Hindlimb muscle (tissue), 1 donor: ENCODE measurements around the gene CD300E. TPM values are rescaled to one million over a fixed set of nuclear protein-coding genes. Genes with fewer than 3 reads are reported as not detected.
"Not testable (repeated sequence)": the region's sequence is repeated elsewhere in the genome, so short reads cannot be mapped to it uniquely, and the experiment has no call there.

Experiments
- DNase-seq: peaks from one replicate; pipeline ENCODE4 v3.0.0-alpha.2; 2013
- polyA plus RNA-seq: library from polyadenylated mRNA; unstranded; fragments of 120-200 nt; gene quantifications from one replicate; pipeline ENCODE4 v1.2.1, GENCODE V29; 2013; ENCODE audit not compliant: insufficient read length

Gene CD300E
- polyA plus RNA-seq, 1 donor, result 0.10 TPM

DNA sequence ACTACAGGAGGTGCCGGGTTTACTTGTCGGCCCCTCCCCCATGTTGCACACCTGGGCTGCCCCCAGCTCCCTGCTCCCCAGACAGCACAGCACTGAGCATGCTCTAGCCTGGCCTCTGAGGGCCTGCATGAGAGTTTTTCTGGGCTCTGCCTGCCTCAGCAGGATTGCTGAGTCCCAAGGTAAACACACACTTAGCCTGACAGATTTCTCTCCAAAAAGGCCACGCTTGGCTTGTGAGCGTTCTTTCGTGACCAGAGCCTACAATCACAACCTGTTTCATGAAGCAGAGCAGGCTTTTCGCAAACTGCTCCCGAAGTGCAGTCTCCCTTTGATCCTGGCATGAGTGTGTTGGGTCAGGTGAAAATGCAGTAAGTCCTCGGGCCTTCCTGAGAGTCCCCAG is 9.8 kb upstream of the CD300E start:
- no peak for DNase-seq

DNA sequence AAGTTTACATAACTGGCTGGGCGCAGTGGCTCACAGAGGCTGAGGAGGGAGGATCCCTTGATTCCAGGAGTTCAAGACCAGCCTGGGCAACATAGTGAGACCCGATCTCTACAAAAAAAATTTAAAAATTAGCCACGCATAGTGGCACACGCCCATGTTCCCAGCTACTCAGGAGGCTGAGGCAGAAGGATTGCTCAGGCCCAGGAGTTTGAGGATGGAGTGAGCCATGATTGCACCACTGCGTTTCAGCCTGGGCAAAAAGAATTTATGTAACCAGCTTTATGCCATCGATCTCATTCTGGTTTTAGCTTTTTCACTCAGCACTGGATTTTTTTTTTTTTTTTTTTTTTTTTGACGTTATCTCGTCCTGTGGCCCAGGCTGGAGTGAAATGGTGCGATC is 9.1 kb upstream of the CD300E start:
- DNase-seq, result no peak

DNA sequence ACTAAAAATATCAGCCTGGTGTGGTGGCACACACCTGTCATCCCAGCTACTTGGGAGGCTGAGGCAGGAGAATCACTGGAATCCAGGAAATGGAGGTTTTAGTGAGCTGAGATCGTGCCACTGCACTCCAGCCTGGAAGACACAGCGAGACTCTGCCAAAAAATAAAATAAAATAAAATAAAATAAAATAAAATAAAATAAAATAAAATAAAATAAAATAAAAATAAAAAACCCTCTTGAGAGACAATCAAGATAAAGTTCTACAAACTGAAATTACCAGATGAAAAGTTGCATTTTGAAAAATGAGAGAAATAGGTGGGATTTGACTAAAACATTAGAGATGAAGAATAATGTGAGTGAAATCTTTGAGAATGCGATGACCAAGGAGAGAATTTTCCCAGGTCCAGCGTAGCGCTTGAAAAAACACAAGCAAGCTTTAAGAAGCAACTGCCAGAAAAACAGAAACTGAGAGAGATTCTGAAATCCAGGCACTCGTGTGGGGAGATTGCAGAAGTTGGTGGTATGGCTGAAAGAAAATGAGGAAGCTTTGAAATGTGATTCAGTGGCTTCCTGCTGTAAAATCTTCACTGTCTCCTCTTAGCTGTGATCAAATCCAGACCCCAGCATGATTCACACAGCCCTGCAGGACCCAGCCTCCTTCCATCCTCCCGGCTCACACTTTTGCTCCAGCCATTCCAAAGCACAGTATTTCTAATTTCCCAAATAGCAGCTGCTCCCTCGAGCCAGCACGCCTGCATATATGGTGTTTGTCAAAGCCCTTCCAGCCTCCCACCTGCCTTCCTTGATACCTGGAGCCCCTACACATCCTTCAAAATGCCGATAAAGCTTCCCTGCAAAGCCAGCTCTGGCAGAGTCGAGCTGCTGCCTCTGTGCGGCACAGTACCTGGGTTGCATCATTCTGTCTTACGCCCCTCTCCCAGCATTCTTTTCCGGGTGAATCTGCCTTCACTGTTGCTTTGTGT is 8.2 kb upstream of the CD300E start:
- peak; percentile 12 for DNase-seq

DNA sequence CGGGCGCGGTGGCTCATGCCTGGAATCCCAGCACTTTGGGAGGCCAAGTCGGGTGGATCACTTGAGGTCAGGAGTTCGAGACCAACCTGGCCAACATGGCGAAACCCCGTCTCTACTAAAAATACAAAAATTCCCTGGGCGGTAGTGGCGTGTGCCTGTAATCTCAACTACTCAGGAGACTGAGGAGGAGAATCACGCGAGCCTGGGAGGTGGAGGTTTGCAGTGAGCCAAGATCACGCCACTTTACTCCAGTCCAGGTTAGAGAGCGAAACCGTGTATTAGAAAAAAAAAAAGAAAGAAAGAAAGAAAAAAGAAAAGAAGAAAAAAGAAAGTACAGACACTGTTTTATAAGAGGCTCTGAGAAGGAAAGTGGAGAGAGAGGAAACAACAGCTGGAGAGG is 6.7 kb upstream of the CD300E start:
- DNase-seq, result not testable (repeated sequence)

DNA sequence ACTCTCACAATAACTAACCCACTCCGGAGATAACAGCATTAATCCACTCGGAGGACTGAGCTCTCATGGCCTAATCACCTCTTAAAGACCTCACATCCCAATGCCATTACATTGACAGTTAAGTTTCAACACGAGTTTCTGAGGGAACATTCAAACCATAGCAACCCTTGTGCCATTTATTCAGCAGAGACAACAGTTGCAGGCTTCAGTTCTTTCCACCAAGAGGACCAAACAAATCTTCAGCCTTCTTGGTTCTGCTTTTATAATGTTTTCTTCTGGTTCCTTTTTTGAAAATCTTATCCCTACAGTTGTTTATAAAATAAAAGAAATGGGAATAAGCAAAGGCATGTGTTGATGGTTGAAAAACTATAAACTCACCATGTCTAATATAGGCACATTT is 2.1 kb upstream of the CD300E start:
- no peak for DNase-seq

DNA sequence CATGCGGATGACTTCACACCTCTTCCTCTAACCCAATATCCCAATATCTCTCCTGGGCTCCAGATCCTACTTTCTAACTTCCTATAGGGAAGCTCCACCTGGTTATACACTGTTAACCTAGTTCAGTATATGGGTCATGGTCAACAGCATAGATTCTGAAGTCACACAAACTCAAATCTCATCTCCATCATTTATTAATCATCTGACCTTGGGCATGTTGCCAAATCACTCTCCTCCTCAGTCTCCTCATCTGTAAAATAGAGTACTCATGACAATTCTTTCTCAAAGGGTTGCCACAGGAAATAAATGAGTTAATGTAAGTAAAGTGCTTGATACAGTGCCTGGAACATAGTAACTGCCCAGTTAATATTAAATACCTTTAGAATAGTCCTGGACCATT is 593 bp upstream of the CD300E start:
- no peak for DNase-seq

DNA sequence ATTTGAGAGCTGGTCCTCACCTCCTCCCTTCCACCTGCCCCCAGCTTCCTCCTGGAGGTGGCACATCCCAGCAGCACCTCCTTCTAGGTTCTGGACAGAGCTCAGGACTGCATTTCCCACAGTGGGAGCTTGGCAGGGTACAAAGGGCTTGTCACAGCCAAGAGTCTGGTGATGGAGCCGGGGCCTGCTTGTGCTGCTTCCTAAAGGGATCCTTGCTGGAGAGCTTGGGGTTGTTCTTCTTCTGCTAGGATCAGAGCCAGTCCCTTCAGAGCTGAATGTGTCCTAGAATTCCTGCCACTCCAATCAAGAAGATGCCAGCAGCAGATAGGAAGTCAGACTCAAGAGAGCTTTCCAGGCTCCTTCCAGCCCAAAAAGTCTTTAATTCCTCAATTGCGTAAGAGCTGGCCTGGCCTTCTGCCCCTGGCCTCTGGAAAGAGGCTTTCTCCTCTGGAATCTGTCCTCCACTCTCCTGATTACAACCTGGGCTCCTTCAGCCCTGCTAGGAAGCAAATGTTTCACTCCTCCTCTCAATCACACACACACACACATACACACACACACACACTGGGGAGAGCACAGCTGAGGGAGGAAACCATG is 4.4 kb downstream of the CD300E start:
- no peak for DNase-seq

DNA sequence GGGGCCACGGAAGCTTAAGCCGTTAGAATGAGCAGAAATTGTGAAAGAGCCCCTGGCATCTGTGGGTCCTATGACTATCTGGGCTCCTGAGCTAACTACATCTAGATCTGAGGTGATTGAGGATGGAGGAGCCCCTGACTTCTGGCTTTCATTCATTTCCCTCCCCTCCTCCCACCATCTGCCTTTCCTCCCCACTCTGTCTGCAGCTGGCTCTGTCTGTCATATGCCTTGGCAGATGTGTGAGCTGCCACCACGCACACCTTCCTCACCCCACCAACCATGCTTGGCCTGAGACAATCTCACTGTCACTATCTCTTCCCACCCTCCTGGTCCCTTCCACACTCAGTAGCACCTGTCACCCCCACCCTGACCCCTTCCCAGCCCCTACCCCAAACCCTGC is 5.1 kb downstream of the CD300E start:
- DNase-seq, result no peak

DNA sequence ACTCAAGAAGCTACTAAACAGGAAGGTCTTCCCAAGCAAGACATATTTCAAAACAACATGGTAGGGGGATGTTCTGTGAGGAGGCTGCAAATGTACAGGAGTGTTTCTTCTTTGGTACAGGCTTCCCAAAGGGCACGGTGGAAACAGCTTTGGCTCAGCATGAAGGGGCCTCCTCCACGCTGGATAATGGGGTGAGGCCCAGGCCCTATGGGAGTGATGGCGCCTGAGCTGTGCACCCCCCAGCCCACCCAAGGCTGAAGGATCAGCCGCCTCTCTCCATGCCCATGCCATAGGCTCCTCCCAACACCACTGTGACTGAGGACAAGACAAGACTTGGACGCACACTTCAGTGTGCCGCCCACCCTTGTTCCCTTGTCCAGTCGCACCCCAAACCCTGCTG is 6.8 kb downstream of the CD300E start:
- DNase-seq, result no peak

DNA sequence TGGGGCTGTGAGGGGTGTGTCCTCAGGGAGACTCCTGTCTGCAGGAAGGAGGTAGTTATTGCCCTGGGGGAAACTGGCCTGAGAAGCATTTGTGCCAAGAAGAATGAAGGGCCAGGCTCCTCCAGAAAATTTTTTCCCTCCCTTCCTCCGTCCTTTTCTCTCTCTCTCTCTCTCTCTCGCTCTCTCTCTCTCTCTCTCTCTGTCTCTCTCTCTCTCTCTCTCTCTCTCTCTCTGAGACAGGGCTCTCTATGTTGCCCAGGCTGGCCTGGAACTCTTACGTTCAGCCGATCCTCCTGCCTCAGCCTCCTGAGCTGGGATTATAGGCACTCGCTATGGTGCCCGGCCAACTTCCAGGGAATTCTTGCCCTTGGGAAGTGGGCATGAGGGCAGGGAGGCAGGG is 11.5 kb downstream of the CD300E start:
- DNase-seq, result no peak

DNA sequence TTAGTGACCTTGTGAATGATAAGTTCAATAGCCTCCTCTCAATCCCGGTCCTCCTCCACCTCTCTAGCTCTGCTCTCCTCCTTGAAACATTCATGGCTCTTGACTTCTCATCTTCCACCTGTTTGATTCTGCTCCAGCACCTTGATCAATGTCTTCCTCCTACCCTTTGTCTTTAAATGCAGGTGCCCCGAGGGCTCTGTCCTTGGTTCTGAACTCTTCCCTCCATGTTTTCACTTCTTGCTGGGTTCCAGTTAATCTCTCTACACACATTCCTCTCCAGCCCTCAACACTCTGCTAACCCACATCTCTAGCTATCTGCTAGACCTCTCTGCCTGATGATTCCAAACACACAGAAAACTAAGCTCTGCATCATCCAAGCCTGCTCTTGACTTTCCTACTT is 13.4 kb downstream of the CD300E start:
- DNase-seq, result no peak

DNA sequence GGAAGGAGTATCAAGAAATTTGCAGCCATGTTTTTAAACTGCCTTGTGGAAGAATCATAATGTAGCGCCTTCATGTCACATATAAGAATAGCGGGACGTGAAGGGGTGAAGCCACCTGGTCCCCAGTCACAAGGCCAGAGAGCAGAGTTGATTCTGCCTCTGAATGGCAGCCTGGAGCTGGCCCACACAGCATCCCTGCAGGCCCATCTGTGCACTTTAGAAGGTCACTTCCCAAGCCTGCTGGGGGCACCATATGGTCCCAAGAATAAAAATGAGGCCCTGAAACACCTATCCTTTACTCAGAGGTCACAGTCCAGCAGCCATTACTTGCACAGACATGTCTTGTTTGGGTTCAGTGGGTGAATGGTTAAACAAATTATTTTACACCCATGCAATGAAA is 15.0 kb downstream of the CD300E start:
- no peak for DNase-seq

DNA sequence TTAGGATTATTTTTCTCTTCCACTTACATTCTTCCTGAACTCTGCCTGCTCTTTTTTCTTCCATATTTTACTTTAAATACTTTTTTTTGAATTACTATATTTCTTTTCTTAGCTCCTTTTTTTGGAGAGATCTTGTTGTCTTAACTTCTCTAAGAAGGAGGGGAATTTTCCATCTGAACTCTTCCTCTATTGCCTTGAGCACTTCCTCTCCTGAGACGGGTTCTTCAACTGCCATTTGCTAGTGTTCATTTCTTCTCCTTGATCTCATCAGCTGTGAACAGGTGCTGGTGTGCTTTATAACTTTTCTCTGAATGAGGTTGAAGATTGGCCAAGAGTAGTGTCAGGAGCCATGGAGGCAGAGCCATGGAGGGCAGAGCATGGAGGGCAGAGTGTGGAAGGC is 16.3 kb downstream of the CD300E start:
- DNase-seq, result no peak

DNA sequence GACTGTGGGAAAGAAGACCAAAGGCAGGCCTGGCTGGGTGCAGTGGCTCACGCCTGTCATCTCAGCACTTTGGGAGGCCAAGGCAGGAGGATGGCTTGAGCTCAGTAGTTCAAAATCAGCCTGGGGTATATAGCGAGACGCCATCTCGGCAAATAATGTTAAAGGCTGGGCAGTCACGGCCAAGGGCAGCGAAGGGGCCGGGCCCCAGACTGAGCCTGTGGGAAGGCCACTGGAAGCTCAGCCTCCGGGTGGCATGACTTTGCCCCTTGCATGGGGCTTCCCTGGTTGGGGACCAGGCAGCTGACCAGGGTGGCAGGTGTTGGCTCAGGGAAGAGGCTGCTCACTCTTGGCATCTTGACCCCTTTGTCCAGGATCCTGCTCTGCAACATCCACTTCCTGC is 17.5 kb downstream of the CD300E start:
- DNase-seq, result no peak

DNA sequence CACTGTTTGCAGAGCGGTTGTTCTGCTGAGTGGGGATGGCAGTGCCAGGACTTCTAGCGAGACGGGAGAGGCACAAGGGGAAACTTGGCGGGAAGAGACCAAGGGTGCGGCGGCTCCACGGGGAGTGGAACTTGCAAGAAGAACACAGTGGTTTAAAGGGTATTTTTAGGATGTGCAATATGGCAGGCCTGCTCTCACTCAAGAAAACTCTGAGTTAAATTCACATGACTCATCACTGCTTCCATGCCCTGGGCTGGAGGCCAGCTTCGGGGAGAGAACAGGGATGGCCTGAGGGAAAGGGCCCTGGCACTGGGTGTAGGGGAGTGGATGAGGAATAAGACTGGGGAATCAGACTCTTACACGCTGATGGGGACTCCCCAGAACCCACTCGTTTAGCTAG is 18.2 kb downstream of the CD300E start:
- no peak for DNase-seq

DNA sequence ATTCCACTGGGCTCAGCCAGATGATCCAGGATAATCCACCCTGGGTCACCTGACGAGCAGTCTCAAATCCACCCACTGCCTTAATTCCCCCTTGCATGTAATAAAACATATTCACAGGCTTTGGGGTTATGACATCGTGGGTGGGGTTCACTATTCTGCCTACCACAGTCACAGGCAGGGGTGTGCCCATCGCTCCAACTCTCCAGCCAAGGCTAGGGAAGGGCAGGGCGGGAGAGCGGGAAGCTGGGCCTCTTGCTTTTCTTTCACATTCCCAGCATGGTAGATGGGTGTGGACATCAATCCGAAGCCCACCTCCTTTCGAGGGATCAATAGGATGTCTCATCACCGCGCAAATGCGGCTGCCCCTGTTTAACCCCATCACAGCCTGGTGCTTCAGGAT is 18.8 kb downstream of the CD300E start:
- no peak for DNase-seq

DNA sequence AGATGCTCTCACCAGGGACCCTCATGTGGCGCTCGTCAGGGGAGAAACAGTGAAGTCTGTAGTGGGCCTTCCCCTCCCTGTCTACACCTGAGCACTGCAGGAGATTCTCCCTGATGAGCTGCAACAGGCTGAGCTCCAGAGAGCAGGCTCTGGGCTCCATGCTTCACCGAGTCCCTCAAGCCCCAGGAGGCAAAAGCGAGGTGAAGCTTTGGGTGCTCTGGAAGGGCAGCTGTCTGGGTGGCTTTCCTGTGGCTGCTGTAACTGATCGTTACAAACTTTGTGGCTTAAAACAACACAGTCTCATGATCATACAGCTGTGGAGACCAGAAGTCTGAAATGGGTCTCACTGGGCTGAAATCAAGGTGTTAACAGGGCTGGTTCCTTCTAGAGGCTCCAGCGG is 19.3 kb downstream of the CD300E start:
- no peak for DNase-seq

DNA sequence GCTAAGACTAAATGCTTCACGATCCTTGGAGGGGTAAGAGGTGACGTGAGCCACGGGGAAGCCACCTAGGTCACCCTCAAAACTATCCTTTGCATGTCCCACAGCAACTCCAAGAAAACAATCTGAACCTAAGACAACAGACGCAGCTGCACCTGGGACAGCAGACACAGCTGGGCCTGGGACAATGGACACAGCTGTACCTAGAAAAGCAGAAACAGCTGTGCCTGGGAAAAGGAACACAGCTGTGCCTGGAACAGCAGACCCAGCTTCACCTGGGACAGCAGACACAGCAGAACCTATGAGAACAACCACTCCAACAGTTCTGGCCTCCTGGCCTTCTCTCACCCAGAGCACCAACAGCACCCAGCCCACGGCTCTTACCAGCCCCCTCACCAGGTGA is 19.8 kb downstream of the CD300E start:
- DNase-seq, result no peak

DNA sequence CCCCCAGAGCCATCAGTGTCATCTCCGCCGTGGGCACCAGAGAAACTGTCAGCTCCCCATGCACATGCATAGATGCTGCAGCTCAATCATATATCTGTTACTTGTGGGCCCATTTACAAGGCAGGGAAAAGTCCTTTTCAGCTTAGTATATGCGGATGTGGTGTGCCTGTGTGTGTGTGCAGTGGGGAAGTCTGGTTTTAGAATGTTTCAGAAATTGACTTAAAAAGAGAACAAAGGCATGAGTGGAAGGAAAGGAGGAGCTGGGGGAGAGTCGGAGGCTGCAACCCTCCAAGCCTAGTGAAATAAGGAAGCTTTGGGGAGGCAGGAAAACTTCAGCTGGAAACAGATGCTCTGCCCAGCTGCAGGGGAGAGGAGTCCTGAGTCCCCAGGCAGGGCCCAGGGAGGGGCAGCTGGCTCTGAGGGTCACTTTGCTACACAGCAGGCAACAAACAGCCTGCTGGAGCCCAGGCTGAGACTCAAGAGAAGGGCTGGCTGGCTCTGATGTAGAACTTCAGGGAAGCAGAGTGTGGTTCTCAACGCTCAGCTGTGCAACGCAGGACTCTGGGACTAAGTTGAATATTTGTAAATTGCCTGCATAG is 20.4 kb downstream of the CD300E start:
- DNase-seq, result no peak

DNA sequence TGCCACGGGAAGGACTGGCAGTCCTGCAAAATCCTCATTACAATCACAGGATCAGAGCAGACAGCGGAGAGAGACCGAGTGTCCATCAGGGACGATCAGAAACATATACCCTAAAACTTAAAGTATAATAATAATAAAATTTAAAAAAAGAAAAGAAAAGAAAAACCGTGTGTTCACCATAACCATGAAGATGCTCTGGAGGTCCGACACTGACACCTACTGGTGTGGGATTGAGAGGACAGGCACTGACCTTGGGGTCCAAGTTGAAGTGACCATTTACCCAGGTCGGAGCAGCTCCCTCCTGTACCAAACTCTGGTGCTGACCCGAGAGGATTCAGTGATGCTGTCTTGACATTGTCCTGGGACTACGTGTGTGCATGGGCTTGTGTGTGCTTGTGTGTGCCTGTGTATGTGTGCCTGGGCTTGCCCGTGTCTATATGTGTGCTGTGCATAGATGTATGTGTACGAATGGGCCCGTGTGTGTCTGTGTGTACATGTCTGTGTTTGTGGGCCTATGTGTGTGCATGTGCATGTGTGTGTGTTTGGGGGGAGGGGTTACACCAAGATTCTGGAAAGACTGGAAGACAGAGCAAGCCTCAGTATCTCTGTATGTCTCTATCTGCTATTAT is 21.5 kb downstream of the CD300E start:
- no peak for DNase-seq

DNA sequence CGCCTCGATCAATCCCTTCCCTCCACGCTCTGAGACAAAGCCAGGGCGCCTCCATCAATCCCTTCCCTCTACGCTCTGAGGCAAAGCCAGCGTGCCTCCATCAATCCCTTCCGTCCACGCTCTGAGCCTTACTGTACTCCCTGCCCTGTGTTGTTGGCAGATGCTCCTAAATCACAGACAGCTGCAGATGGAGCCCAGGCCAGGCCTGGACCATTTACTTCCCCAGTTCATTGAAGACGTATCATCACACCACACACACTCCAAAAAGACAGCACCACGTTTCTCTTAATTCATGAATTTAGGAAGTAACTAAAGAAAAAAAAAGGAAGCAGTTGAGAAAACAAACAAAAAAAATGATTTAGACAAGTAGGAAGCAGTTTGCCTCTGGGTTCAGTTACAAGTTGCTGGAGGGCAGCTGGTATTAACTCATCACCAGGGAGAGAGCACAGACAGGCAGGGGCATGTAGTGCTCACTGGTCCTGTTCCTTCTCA is 24.0 kb downstream of the CD300E start:
- no peak for DNase-seq

DNA sequence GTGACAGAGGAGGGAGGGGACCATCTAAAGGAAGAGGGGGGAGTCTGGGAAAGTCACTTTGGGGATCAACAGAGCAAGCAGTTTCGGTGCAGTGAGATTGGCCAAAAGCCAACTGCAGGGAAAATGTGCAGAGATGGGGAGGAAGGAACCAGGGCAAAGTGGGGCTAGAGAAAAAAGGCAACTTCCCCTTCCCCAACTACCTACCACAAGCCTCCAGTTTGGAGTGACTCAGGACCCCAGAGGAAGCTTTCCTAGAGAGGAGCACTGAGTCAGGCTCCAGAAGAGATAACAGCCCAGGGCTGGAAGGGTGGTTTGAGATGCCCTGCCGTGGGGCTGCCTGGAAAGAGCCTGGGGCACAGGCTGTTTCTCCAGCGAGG is 24.5 kb downstream of the CD300E start:
- DNase-seq, result no peak

DNA sequence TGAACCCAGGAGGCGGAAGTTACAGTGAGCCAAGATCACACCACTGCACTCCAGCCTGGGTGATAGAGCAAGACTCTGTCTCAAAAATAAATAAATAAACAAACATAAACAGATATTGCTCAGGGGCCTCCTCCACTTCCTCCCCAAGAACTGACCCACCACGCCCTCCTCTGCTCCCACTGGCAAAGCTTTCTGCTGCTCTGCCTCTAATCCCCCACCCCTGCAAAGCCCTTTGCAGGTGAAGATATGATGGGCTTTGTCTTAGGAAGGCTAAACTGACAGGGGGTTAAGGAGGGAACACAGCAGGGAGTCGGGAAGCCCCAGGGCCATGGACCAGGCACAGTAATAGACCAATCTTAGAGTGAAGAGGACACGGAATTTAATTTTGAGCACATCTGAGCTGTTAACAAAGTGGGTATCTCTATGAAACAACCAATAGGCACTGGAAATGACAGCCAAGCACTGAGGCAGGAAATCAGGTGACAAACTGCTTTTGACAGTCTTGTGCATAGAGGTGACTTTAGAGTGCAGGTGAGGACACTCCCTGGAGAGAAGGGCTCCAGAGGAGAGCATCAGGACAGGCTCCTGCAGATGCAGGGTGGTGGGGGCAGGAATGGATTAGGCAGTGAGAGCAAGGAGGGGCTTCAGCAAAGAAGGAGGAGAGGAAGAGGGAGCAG is 25.1 kb downstream of the CD300E start:
- no peak for DNase-seq
